Lung (tissue), 12 donors: ENCODE data around the gene SPOPL. TPM values are rescaled to one million over a fixed set of nuclear protein-coding genes. Genes with fewer than 3 reads are reported as not detected.

ENCODE experiments used
- ATAC-seq: fragments of 200-7000 bp; cut with Tn5 transposase; one replicate; pipeline ENCODE4 v1.9.1; 2020; ENCODE audit warnings: moderate number of reproducible peaks; ENCODE audit not compliant: insufficient read depth, low FRiP score
- DNase-seq, 3 donors: peaks; one replicate each; pipeline ENCODE4 v3.0.0-alpha.2; 2013 to 2017
- H3K27ac ChIP-seq, 2 donors: one replicate each; pipeline ENCODE4 v1.5.1; 2013; ENCODE audit warnings: mild to moderate bottlenecking in 2 of 2, moderate library complexity in 2 of 2, control low read depth in 1 of 2, inconsistent platforms in 1 of 2, low read depth in 1 of 2, low read length in 1 of 2
- H3K27me3 ChIP-seq, 3 donors: one replicate each; pipeline ENCODE4 v1.5.1; 2013; ENCODE audit warnings: low read length in 2 of 3; ENCODE audit not compliant: control insufficient read depth in 3 of 3, insufficient read depth in 3 of 3
- H3K36me3 ChIP-seq, 4 donors: one replicate each; pipeline ENCODE4 v1.5.1; 2013; ENCODE audit warnings: low read length in 4 of 4, mild to moderate bottlenecking in 1 of 4, moderate library complexity in 1 of 4; ENCODE audit not compliant: control insufficient read depth in 4 of 4, insufficient read depth in 4 of 4
- H3K4me1 ChIP-seq, 5 donors: one replicate each; pipeline ENCODE4 v1.5.1; 2013; ENCODE audit warnings: low read length in 5 of 5, mild to moderate bottlenecking in 2 of 5, moderate library complexity in 1 of 5; ENCODE audit not compliant: control insufficient read depth in 5 of 5, insufficient read depth in 5 of 5
- H3K4me3 ChIP-seq: one replicate; pipeline ENCODE4 v1.5.1; 2013; ENCODE audit warnings: mild to moderate bottlenecking, control low read depth, moderate library complexity
- H3K9ac ChIP-seq, 2 donors: one replicate each; pipeline ENCODE4 v1.5.1; 2013; ENCODE audit warnings: low read length in 2 of 2, control low read depth in 1 of 2; ENCODE audit not compliant: insufficient read depth in 1 of 2
- H3K9me3 ChIP-seq, 4 donors: one replicate each; pipeline ENCODE4 v1.5.1; 2013; ENCODE audit warnings: low read length in 3 of 4, mild to moderate bottlenecking in 1 of 4, moderate library complexity in 1 of 4; ENCODE audit not compliant: control insufficient read depth in 4 of 4, insufficient read depth in 3 of 4
- CTCF ChIP-seq: IDR thresholded peaks from 2 replicates; pipeline ENCODE4 v1.5.1; 2012; ENCODE audit warnings: mild to moderate bottlenecking; ENCODE audit errors: control extremely low read depth, extremely low read depth
- WGBS, 2 donors: extraction: QIAGEN DNeasy Blood & Tissue Kit; methylation state at CpG; one replicate each; pipeline ENCODE4 v1.1.7; 2013; 5-methylcytosine and 5-hydroxymethylcytosine counted together
- polyA plus RNA-seq, 2 donors: library from polyadenylated mRNA; stranded (reverse); fragments of 200-250 nt; gene quantifications; one replicate each; pipeline ENCODE4 v1.2.1, GENCODE V29; 2013
- total RNA-seq, 2 donors: library from RNA; depleted of rRNA in 1 of 2; stranded (reverse); fragments of >200 nt in 1 of 2; gene quantifications; one replicate each; pipeline ENCODE4 v1.2.1, GENCODE V29; 2014 to 2021
- donor health status: control.
- donor health status: control.
- donor health status: Bipolar disorder and iron deficiency.
- donor health status: healthy.
- donor health status: DM: yes; HTN: yes; CAD: no.

The SPOPL gene
- total and polyA plus RNA-seq, 4 donors = 4.4 to 39.7 (median 18.2) TPM

GRCh38 chr2:138468617-138469016 lies 33.0 kb upstream of the SPOPL start:
- Histone ChIP-seq H3K4me3 (no peak overlapping the region), H3K9me3 (no peaks in the 10 kb centered on the region), H3K27me3 (no peaks in the 10 kb centered on the region), H3K36me3 (no peaks in the 10 kb centered on the region), H3K9ac (no peak overlapping the region), H3K4me1 (no peaks in the 10 kb centered on the region), H3K27ac (no peak overlapping the region)
- no peak for ATAC-seq
- 0% methylated on average over 1 of the region's 1 CpG for WGBS, 2 donors
- no peak for TF ChIP-seq CTCF
- no peak for DNase-seq

- DNase-seq = no peak
- H3K36me3 ChIP-seq = no peaks in the 10 kb centered on the region
- H3K27me3 ChIP-seq = no peaks in the 10 kb centered on the region
- no peak overlapping the region for H3K9ac ChIP-seq
- 46 to 77% methylated on average over 1 of the region's 1 CpG for WGBS, 2 donors
- no peaks in the 10 kb centered on the region for H3K4me1 ChIP-seq
- no peak for ATAC-seq
- no peaks in the 10 kb centered on the region for H3K9me3 ChIP-seq
- H3K27ac ChIP-seq = no peak overlapping the region
- TF ChIP-seq CTCF = no peak
- H3K4me3 ChIP-seq = no peak overlapping the region
Observed at GRCh38 chr2:138469411-138469810, 32.2 kb upstream of the SPOPL start.

- ATAC-seq = no peak
- H3K27ac ChIP-seq = no peak overlapping the region
- 89 to 93% methylated on average over 5 of the region's 5 CpGs for WGBS, 2 donors
Observed at GRCh38 chr2:138470941-138471340, 30.6 kb upstream of the SPOPL start.

More at GRCh38 chr2:138470941-138471340, 30.6 kb upstream of the SPOPL start:
- Histone ChIP-seq H3K9me3 (no peaks in the 10 kb centered on the region), H3K27me3 (no peaks in the 10 kb centered on the region), H3K4me3 (no peak overlapping the region), H3K9ac (peak overlapping the region in 1 of 2 donors; percentile 25), H3K36me3 (no peaks in the 10 kb centered on the region), H3K4me1 (no peaks in the 10 kb centered on the region)
- TF ChIP-seq CTCF = no peak
- no peak for DNase-seq
